HPDE6-E6E7 (cell line): ENCODE results near the gene ELOVL4.
A peak's percentile ranks its signal among the peaks of the same experiment; 100 is the strongest.

Source experiments
- DNase-seq: peaks from one replicate; pipeline ENCODE4 v3.0.0; 2011; ENCODE audit warnings: missing footprints; ENCODE audit errors: extremely low spot score

The ELOVL4 gene

DNA sequence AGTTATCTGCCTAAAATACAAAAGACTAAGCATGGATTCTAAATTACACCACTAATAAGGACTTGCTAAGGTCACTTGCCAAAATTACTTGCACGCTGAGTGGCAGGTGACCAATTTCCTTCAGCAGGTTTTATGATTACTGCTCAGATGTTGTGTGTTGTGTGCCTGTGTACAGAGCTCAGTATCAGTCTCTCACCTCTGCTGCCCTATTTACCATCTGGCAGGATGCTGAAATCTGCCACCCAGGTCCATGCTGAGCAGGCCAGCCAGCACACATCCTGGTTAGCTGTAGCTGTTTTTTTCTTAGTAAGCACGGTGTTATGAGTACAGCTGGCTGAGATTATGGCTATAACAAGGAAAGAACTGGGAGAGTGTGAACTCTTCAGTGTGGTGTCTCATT is 34.0 kb downstream of the ELOVL4 start:
- no peak for DNase-seq

DNA sequence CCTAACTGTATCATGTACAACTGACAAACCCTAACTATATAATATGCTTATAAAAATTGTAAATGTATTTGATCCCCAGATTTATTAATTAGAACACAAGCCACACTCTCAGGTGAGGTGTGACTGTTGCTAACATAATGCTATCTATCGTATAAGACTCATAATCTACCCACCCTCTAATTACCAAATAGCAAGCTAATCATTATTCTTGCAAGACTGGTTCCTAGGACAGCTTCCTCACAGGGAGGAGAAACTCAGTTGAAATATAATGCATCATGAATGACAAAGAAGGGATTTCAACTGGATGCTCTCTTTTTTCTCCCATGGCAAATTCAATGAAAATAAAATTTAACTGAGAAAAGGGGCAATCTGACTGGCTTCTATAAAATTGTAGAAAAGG is 35.4 kb downstream of the ELOVL4 start:
- no peak for DNase-seq

DNA sequence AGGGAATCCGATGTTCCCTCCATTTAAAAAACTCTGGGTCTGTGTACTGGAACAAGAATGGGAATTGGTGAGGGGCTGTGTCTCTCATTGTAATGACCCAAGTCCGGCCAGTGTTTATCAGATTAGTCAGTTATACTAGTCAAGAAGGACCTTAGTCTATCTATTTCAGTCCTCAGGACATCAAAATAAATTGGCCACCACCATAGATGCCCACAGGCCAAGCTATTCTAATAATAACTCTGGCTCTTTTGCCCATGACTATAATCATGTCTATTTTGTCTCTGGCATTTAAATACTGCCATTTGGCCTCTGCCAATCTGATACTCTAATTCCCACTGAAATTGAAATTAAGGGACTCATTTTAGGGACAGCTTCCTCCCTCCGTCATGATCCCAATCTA is 37.8 kb downstream of the ELOVL4 start:
- DNase-seq = no peak

DNA sequence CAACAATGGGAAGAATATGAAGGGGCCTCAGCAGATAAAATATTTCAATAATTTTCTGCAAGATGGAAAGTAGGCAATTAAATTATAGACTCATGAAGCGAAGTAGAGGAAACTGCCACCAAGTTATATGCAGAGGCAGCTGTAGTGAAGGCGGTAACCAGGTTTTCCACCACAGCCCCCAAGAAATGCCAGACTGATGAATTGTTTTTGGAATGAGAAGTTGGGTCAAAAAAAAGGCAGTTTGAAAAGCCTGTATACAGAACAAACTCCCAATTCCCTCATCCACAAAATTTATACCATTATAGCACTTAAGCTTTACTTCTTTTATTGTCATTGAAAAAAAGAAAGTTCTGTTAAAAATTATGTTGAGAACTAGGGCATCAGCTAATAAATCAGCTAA is 45.3 kb downstream of the ELOVL4 start:
- no peak for DNase-seq

DNA sequence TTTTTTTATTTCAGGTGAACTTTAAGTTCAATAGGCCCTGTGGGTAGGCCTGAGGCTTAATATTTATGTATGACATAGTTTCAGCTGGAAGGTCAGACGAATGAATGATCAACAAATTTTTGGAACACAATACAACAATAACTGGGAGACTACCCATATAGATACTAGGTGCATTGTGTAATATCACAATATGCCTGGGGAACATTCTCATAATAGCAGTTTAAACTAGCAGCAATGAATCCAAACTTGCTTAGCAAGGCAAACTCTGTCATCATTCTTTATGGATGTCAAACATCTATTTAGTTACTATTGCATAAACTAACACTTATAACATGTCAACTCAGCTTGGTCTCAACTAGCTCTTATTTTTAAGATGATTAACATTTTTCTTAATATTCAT is 49.3 kb downstream of the ELOVL4 start:
- DNase-seq = no peak

DNA sequence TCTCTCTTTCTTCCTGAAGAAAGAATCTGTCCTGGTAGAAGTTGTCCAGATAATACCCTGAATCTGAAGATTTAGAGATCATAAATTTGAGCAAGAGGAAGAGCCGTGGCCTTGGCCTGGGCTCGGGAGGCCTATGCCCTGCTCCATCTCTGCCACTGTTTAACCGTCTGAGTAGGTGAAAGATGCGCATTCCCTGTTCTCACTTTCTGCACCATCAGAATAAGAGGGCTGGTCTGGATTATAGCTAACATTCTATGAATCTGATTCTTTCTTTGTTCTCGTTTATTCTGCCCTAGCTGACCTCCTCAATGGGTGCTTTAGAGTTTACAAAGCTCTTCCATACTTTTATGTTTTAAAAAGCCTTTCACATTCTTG is 51.3 kb downstream of the ELOVL4 start:
- no peak for DNase-seq

DNA sequence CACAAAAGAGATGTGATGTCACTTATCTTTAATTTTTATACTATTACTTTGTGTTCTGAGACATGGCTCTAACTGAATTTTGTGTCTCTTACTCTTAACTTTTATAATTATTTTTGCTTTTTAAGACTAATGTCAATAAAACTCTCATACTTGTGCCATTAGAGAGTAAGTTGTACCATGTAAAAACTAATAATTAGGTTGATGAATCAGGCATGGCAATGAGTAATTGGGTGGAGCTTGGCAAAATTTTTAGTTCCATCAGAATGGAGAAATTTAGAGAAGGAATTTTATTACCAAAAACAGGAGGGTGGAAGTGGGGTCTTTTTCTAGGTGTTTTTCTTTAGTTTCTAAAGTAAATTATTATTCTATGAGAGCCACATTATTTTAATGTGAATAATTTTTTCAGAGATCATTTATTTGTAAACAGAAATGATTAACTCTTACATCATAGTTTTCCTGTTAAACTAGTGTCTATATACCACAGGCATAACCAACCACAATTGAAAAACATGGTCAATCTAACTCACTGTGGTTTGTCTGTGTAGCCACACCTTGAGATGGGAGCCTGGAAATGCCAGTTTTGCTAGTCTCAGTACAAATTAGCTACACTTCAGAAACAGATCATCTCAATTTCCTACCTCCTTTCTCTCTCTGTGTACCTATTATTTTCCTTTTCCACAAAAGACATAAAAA is 51.8 kb downstream of the ELOVL4 start:
- DNase-seq = peak; percentile 58

DNA sequence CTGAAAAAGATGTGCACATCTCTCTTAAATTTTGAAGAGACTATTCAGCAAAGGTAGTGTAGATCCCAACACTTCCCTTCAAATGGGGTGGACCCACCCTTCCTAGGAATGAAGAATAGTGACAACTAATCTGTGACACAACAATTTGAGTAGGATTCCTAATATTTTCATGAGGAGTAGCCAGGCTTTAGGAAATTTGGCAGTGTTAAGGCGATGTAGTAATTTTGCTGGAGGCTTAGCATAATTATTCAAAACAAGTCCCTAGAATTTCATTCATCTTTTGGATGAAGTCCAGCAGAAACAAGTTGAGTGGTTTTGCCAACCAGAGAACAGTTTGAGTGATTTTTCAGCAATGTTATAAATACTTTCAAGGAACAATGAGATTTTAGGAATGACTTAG is 52.4 kb downstream of the ELOVL4 start:
- DNase-seq = no peak

DNA sequence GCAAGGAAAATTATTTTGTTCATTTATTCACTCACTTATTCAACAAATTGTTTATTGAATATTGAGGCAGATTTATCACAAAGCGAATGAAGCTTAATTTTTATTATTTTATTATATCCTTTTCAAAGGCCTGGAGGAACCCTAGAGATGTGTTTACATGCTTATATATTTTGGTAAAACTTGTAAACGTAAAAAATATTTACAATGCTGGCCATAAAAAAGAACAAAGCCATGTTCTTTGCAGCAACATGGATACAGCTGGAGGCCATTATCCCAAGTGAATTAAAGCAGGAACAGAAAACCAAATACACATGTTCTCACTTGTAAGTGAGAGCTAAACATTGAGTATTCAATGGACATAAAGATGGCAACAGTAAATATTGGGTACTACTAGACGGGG is 58.8 kb downstream of the ELOVL4 start:
- no peak for DNase-seq

DNA sequence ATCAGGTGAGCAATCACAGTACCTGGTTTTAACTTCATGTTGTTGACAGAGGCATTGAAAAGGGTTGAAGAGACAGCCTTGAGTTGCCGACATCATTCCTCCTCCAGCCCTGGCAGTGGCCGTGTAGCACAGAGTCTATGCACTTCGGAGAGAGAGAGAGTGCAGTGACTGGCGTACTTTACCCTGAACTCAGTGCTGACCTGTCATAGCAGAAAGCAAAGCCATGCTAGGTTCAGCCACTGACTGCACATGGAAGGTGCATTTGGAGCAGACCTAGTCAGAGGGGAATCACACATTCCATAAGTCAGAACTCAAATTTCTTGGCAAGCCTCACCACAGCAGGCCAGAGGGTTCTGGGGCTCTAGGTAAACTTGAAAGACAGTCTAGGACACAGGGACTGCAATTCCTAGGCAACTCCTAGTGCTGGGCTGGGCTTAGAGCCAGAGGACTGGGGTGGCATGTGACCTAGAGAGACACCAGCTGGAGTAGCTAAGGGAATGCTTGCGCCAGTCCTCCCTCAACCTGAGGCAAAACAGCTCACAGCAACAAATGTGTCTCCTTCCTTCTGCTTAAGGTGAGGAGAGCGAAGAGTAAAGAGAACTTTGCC is 69.1 kb downstream of the ELOVL4 start:
- no peak for DNase-seq

DNA sequence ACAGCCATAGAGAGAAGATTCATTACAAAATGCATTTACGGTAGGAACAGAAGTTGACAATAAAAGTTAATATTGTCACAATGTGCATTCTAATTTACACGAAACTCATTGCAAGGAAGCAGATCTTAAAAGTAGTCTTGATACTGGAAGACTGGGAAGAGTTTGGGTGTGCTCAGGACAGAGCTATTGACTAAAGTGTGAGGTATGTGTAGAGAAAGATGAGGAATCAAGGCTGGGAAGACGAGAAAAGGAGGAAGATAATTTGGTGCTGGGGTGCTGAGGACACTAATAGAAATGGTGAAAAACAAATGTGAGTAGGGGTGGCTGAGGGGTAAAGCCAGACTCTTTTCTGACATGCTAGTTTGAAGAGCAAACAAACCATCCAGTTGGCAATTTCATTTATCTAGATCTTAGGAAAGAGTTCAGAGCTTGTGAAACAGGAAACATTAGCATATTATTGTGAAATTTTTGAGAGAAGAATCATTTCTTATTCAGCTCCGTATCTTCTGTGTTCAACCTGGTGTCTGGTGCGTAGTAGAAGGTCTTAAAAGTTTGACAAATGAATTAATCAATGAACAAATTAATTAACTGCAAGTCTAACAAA is 72.7 kb downstream of the ELOVL4 start:
- DNase-seq = no peak

DNA sequence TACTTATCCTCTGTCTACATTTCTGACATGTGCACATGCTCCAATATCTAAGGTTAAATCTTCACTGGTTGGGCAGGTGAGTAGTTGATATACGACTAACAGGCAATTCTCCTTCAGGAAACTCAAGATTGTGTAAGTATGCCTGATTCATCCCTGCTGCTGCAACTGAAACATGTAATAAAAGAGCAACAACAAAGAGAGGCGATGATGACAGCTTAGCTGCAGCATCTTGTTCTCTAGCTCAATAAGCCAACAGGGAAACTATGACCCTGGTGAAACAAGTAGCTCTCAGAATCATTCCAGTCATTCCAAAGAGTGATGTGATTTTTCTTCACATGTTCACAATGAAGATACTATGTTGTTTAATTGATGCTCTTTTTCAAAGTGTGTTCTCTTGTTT is 74.4 kb downstream of the ELOVL4 start:
- DNase-seq = peak; percentile 48

DNA sequence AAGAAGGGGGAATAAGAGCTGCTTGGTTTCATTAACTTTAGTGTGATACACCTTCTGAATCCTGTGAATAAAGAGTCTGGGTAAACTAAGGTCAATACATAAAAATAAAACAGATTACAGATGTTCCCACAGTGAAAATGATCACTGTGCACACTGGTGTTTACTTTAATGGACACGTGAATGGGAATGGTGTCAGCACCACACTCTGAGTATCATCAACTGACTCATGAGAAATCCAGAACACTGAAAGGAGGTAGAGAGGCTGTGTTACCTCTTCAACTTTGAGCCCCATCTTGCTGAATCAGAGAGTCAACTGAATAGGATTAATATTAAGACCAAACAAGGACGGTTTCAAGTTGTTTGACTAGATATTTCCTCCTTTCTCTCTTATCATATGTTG is 75.0 kb downstream of the ELOVL4 start:
- no peak for DNase-seq

DNA sequence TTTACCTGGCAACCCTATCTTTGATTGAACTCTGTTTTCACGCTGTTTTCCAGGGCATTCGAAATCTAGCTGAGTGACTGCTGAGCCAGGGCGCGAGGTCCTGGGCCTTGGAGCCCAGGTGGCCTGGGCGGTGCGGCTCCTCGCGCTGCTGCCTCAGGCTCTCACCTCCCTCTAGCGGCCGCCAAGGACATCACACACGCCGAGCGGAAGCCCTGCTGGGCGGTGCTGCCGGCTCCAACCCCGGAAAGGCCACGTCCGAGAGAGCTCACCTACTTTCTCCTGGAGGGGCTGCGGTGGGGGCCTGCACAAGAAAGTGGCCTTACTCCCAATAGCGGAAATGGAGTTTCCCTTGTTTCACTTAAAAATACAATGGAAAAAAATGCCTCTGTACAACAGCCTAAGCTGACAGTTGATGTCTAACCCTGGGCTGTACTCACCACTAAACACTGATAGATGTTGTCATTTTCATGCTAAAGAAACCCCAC is 77.7 kb downstream of the ELOVL4 start:
- DNase-seq = peak; percentile 86

DNA sequence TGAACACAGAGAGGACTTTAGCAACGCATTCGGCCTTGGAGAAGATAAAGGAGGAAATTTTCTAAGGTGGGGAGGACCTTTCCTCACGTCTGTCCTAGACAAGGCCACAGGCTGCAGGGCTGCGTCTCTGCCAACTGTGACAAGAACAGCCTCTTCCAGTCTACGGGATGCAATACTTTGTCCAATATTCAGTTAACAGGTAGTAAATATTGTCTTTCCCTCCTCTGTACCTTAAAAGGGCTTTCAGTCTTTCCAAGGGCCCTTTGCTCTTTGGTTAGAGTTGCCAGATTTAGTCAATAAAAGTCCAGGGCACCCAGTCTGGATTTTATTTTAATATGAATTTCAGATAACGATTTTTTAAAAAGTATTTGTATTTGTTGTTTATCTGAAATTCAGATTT is 78.2 kb downstream of the ELOVL4 start:
- no peak for DNase-seq

DNA sequence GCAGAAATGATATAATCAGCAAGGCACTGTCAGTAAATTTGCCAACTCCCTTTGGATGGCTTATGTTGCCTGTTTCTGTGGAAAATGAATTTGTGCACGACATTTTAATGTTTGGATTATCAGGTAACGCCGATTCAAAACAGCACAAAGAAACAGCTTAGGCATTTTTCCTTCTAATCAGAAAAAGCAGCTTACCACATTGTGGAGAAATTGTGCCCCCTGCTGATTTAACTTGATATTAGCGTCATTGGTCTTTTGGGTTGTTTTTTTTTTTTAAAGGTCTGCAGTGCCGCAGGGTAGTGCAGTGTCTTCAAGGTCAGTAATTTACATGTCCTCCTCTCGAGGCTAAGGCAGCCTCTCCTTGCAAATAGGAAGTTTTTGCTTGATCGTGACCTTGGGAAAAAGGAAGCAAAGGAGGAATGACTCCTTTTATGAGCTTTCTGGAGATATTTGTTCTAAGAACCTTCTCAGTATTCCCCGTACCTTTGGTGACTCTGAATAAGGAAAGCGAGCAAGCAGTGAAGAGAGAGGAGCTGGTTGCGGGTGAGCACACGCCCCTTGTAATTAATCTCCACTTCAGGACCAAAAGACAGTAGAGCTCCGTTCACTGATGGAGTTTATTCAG is 79.1 kb downstream of the ELOVL4 start:
- peak; percentile 50 for DNase-seq
